ENCODE data around the gene ATN1. TPM values are rescaled to one million over a fixed set of nuclear protein-coding genes. Genes with fewer than 3 reads are reported as not detected.

The ATN1 gene
- polyA plus RNA-seq, 3 donors, result 0.40 to 10.6 TPM; not detected in 1

GRCh38 chr12:6981152-6982052, 53.6 kb downstream of the ATN1 start:
- no peak for TF ChIP-seq CTCF (IDR thresholded peaks at IDR 0.05)
- Histone ChIP-seq H3K9me3 (replicated peaks in 1 of 2; ENCODE audit: control insufficient read depth in 1 of 2, insufficient read depth in 1 of 2, low read length in 2 of 2) (no peaks in the 10 kb centered on the region), H3K27ac (ENCODE audit: low read depth in 1 of 2, low read length in 2 of 2) (no peak overlapping the region), H4K20me1 (ENCODE audit: insufficient read depth, low read length) (no peaks in the 10 kb centered on the region), H3K79me2 (ENCODE audit: insufficient read depth, low read length) (peaks cover 4% of the 10 kb centered on the region), H2AFZ (ENCODE audit: insufficient read depth, low read depth, low read length, poor library complexity, severe bottlenecking) (no peak overlapping the region), H3K27me3 (ENCODE audit: control insufficient read depth in 2 of 2, insufficient read depth in 2 of 2, low read length in 2 of 2) (no peaks in the 10 kb centered on the region), H3K4me1 (ENCODE audit: control insufficient read depth in 1 of 2, insufficient read depth in 2 of 2, low read length in 2 of 2) (no peaks in the 10 kb centered on the region), H3K9ac (ENCODE audit: insufficient read depth, low read length, poor library complexity, severe bottlenecking) (no peak overlapping the region), H3K36me3 (replicated peaks in 1 of 2; ENCODE audit: control insufficient read depth in 1 of 2, insufficient read depth in 2 of 2, low read length in 2 of 2) (peaks cover 79 to 93% of the 10 kb centered on the region in 2 donors), H3K4me2 (replicated peaks; ENCODE audit: extremely low read depth, low read length, poor library complexity, severe bottlenecking) (no peak overlapping the region), H3K4me3 (replicated peaks in 1 of 3; ENCODE audit: low read depth in 2 of 3, low read length in 3 of 3) (no peak overlapping the region)
- no peak for DNase-seq
- Mint-ChIP-seq H3K4me1 (peaks cover 1% of the 10 kb centered on the region), H3K27me3 (ENCODE audit: low read depth in 3 of 3) (no peaks in the 10 kb centered on the region), H3K9me3 (no peaks in the 10 kb centered on the region), H3K4me3 (no peak overlapping the region), H3K36me3 (peaks cover 74 to 89% of the 10 kb centered on the region in 2 donors), H3K27ac (no peak overlapping the region)
- whole genome bisulfite sequencing (ENCODE audit: insufficient coverage), result 86% methylated on average over 1 of the region's 10 CpGs
- intact Hi-C loops (cut with micrococcal nuclease), result no loop called here

GRCh38 chr12:6982532-6982931, 54.8 kb downstream of the ATN1 start:
- H3K36me3 ChIP-seq (replicated peaks in 1 of 2; ENCODE audit: control insufficient read depth in 1 of 2, insufficient read depth in 2 of 2, low read length in 2 of 2), result peaks cover 72 to 89% of the 10 kb centered on the region in 2 donors
- H2AFZ ChIP-seq (ENCODE audit: insufficient read depth, low read depth, low read length, poor library complexity, severe bottlenecking), result no peak overlapping the region
- TF ChIP-seq CTCF (IDR thresholded peaks at IDR 0.05), result no peak
- H3K9ac ChIP-seq (ENCODE audit: insufficient read depth, low read length, poor library complexity, severe bottlenecking), result no peak overlapping the region
- Mint-ChIP-seq H3K4me1 (peaks cover 1% of the 10 kb centered on the region), H3K4me3 (no peak overlapping the region), H3K27ac (peak overlapping the region in 1 of 7 donors; percentile 74), H3K27me3 (ENCODE audit: low read depth in 3 of 3) (no peaks in the 10 kb centered on the region), H3K9me3 (no peaks in the 10 kb centered on the region), H3K36me3 (peaks cover 68 to 88% of the 10 kb centered on the region in 2 donors)
- DNase-seq, result no peak
- no peaks in the 10 kb centered on the region for H3K27me3 ChIP-seq (ENCODE audit: control insufficient read depth in 2 of 2, insufficient read depth in 2 of 2, low read length in 2 of 2)
- H4K20me1 ChIP-seq (ENCODE audit: insufficient read depth, low read length), result no peaks in the 10 kb centered on the region
- no peak overlapping the region for H3K27ac ChIP-seq (ENCODE audit: low read depth in 1 of 2, low read length in 2 of 2)
- intact Hi-C loops (cut with micrococcal nuclease), result no loop called here
- WGBS (ENCODE audit: insufficient coverage), result 86% methylated on average over 4 of the region's 7 CpGs
- H3K4me1 ChIP-seq (ENCODE audit: control insufficient read depth in 1 of 2, insufficient read depth in 2 of 2, low read length in 2 of 2), result no peaks in the 10 kb centered on the region
- H3K9me3 ChIP-seq (replicated peaks in 1 of 2; ENCODE audit: control insufficient read depth in 1 of 2, insufficient read depth in 1 of 2, low read length in 2 of 2), result no peaks in the 10 kb centered on the region
- peaks cover 4% of the 10 kb centered on the region for H3K79me2 ChIP-seq (ENCODE audit: insufficient read depth, low read length)
- no peak overlapping the region for H3K4me3 ChIP-seq (replicated peaks in 1 of 3; ENCODE audit: low read depth in 2 of 3, low read length in 3 of 3)
- no peak overlapping the region for H3K4me2 ChIP-seq (replicated peaks; ENCODE audit: extremely low read depth, low read length, poor library complexity, severe bottlenecking)
